CD4-positive, alpha-beta memory T cell (primary cell): ENCODE data around the gene PTPN1. TPM values are rescaled to one million over a fixed set of nuclear protein-coding genes. Genes with fewer than 3 reads are reported as not detected.

Experiments
- CTCF ChIA-PET: fragments of 350-600 bp; sonication (Branson Sonifier 250); formaldehyde crosslinking; loops from one replicate; lab custom pipeline; 2021; ENCODE audit warnings: inconsistent platforms; ENCODE audit not compliant: partially characterized antibody; lab: Charles Lee
- POLR2A ChIA-PET: fragments of 350-600 bp; sonication (Branson Sonifier 250); formaldehyde crosslinking; loops from one replicate; lab custom pipeline; 2021; ENCODE audit not compliant: partially characterized antibody; lab: Charles Lee
- DNase-seq, 5 donors: peaks; one replicate each; pipeline versions ENCODE4 v3.0.0 to v3.0.0-alpha.2; 2020 to 2022; ENCODE audit warnings: mixed read lengths in 1 of 5
- H3K27ac ChIP-seq: one replicate; pipeline ENCODE4 v1.7.0; 2013; ENCODE audit warnings: low read depth, low read length
- H3K27me3 ChIP-seq: 2 replicates; pipeline ENCODE4 v1.7.0; 2013; ENCODE audit warnings: mild to moderate bottlenecking, low read length, moderate library complexity; ENCODE audit not compliant: insufficient read depth
- H3K36me3 ChIP-seq: 2 replicates; pipeline ENCODE4 v1.7.0; 2013; ENCODE audit warnings: mild to moderate bottlenecking, low read length, moderate library complexity; ENCODE audit not compliant: insufficient read depth
- H3K4me1 ChIP-seq: 2 replicates; pipeline ENCODE4 v1.7.0; 2013; ENCODE audit warnings: mild to moderate bottlenecking, low read length, moderate library complexity; ENCODE audit not compliant: insufficient read depth
- H3K4me3 ChIP-seq, 2 donors: one replicate each; pipeline ENCODE4 v1.7.0; 2013; ENCODE audit warnings: low read length in 2 of 2, mild to moderate bottlenecking in 1 of 2
- H3K9me3 ChIP-seq, 2 donors: one replicate each; pipeline ENCODE4 v1.7.0; 2013; ENCODE audit warnings: low read length in 2 of 2, control low read depth in 1 of 2; ENCODE audit not compliant: control insufficient read depth in 1 of 2
- H3K27ac Mint-ChIP-seq, 7 donors: one replicate each; pipeline ENCODE4 v1.8.0; 2020 to 2021; ENCODE audit warnings: mixed read lengths in 7 of 7, mild to moderate bottlenecking in 6 of 7, inconsistent platforms in 3 of 7, moderate library complexity in 3 of 7
- H3K27me3 Mint-ChIP-seq, 2 donors: one replicate each; pipeline ENCODE4 v1.8.0; 2020 to 2021; ENCODE audit warnings: mixed read lengths in 2 of 2
- H3K36me3 Mint-ChIP-seq, 2 donors: one replicate each; pipeline ENCODE4 v1.8.0; 2020 to 2021; ENCODE audit warnings: mixed read lengths in 2 of 2, inconsistent platforms in 1 of 2, mild to moderate bottlenecking in 1 of 2
- H3K4me1 Mint-ChIP-seq, 4 donors: one replicate each; pipeline ENCODE4 v1.8.0; 2020 to 2021; ENCODE audit warnings: mixed read lengths in 4 of 4, mild to moderate bottlenecking in 1 of 4
- H3K4me3 Mint-ChIP-seq, 8 donors: one replicate each; pipeline ENCODE4 v1.8.0; 2020 to 2021; ENCODE audit warnings: mixed read lengths in 8 of 8, mild to moderate bottlenecking in 7 of 8, moderate library complexity in 6 of 8, inconsistent platforms in 3 of 8
- H3K9me3 Mint-ChIP-seq, 8 donors: one replicate each; pipeline ENCODE4 v1.8.0; 2020 to 2021; ENCODE audit warnings: mixed read lengths in 8 of 8, mild to moderate bottlenecking in 5 of 8, inconsistent platforms in 3 of 8, moderate library complexity in 1 of 8
- intact Hi-C: fragments of 100-400 bp; cut with micrococcal nuclease; formaldehyde crosslinking; loops from one replicate; pipeline ENCODE4 v1.15.1; 2023
- microRNA-seq: library from miRNA; unstranded; fragments of <30 nt; microRNA quantifications from one replicate; pipeline ENCODE4 v1.2.0, GENCODE V29; 2021; ENCODE audit warnings: borderline replicate concordance, borderline number of aligned reads, borderline microRNAs expressed, mixed read lengths
- polyA plus RNA-seq, 2 donors: library from polyadenylated mRNA; unstranded; fragments of 300-500 nt; fragmentation: Illumina TruSeq; gene quantifications; one replicate each; pipeline ENCODE4 v1.2.3, GENCODE V29; 2021
- total RNA-seq, 2 experiments: library from RNA; stranded (reverse); gene quantifications; one replicate each; pipeline ENCODE4 v1.2.3, GENCODE V29; 2021

Gene PTPN1
- total and polyA plus RNA-seq, 4 experiments from 2014 or later = 21.0 to 61.5 (median 50.3) TPM

- Mint-ChIP-seq H3K9me3 (no peaks in the 10 kb centered on the region), H3K27me3 (peaks cover 0 to 1% of the 10 kb centered on the region in 2 donors), H3K4me3 (no peak overlapping the region), H3K36me3 (no peaks in the 10 kb centered on the region), H3K4me1 (peaks cover 0 to 4% (median under 1%) of the 10 kb centered on the region in 4 donors), H3K27ac (no peak overlapping the region)
- intact Hi-C loops = no loop called here
- ChIA-PET CTCF (interaction anchor here (0.7 kb wide), 1 partner anchor 13 kb away, joined by 3 read pairs; no protein-coding TSS in a partner anchor), POLR2A (no interaction called here)
- Histone ChIP-seq H3K27ac (no peak overlapping the region), H3K4me1 (no peaks in the 10 kb centered on the region), H3K36me3 (no peaks in the 10 kb centered on the region), H3K4me3 (no peak overlapping the region), H3K27me3 (no peaks in the 10 kb centered on the region), H3K9me3 (no peaks in the 10 kb centered on the region)
- no peak for DNase-seq
Observed at GRCh38 chr20:50632236-50632635, 122.1 kb downstream of the PTPN1 start.

- CTCF ChIA-PET = no interaction called here
- H3K27me3 ChIP-seq = no peaks in the 10 kb centered on the region
Observed at GRCh38 chr20:50632701-50633100, 122.5 kb downstream of the PTPN1 start.

GRCh38 chr20:50633361-50633760, 123.2 kb downstream of the PTPN1 start:
- Mint-ChIP-seq H3K4me3 (no peak overlapping the region), H3K9me3 (no peaks in the 10 kb centered on the region), H3K27me3 (peaks cover 0 to 1% of the 10 kb centered on the region in 2 donors), H3K36me3 (no peaks in the 10 kb centered on the region), H3K27ac (no peak overlapping the region), H3K4me1 (peaks cover 0 to 4% (median under 1%) of the 10 kb centered on the region in 4 donors)
- intact Hi-C loops = no loop called here
- ChIA-PET CTCF (interaction anchor here (0.7 to 2.7 kb wide), 2 partner anchors 9 to 423 kb away, joined by 3 to 8 read pairs; no protein-coding TSS in a partner anchor), POLR2A (no interaction called here)
- no peaks in the 10 kb centered on the region for H3K27me3 ChIP-seq
- no peak for DNase-seq
- H3K36me3 ChIP-seq = no peaks in the 10 kb centered on the region
- no peaks in the 10 kb centered on the region for H3K9me3 ChIP-seq
- no peaks in the 10 kb centered on the region for H3K4me1 ChIP-seq
- no peak overlapping the region for H3K27ac ChIP-seq
- no peak overlapping the region for H3K4me3 ChIP-seq

More at GRCh38 chr20:50632701-50633100, 122.5 kb downstream of the PTPN1 start:
- Mint-ChIP-seq H3K36me3 (no peaks in the 10 kb centered on the region), H3K4me1 (peaks cover 0 to 4% (median under 1%) of the 10 kb centered on the region in 4 donors), H3K27me3 (peaks cover 0 to 1% of the 10 kb centered on the region in 2 donors), H3K4me3 (no peak overlapping the region), H3K27ac (no peak overlapping the region), H3K9me3 (no peaks in the 10 kb centered on the region)
- no peaks in the 10 kb centered on the region for H3K36me3 ChIP-seq
- no peaks in the 10 kb centered on the region for H3K9me3 ChIP-seq
- H3K4me1 ChIP-seq = no peaks in the 10 kb centered on the region
- POLR2A ChIA-PET = no interaction called here
- intact Hi-C loops = no loop called here
- H3K27ac ChIP-seq = no peak overlapping the region
- H3K4me3 ChIP-seq = no peak overlapping the region
- DNase-seq = no peak

GRCh38 chr20:50634191-50634590, 124.0 kb downstream of the PTPN1 start:
- no peaks in the 10 kb centered on the region for H3K9me3 Mint-ChIP-seq
- Histone ChIP-seq H3K9me3 (no peaks in the 10 kb centered on the region), H3K4me3 (no peak overlapping the region), H3K27me3 (no peaks in the 10 kb centered on the region), H3K36me3 (no peaks in the 10 kb centered on the region), H3K4me1 (no peaks in the 10 kb centered on the region), H3K27ac (no peak overlapping the region)
- ChIA-PET CTCF (interaction anchor here (0.5 to 2.7 kb wide), 2 partner anchors 10 to 1109 kb away, joined by 5 to 8 read pairs; no protein-coding TSS in a partner anchor), POLR2A (no interaction called here)
- peaks cover 0 to 4% (median under 1%) of the 10 kb centered on the region in 4 donors for H3K4me1 Mint-ChIP-seq
- H3K27ac Mint-ChIP-seq = no peak overlapping the region
- H3K4me3 Mint-ChIP-seq = no peak overlapping the region
- no peaks in the 10 kb centered on the region for H3K36me3 Mint-ChIP-seq
- DNase-seq = no peak
- intact Hi-C loops = no loop called here
- H3K27me3 Mint-ChIP-seq = peaks cover 0 to 1% of the 10 kb centered on the region in 2 donors

Small RNA genes lying within 50 kb of the gene (microRNA-seq; reads per million reads assigned to microRNA genes)
- gene MIR1302-5 = not detected
- gene MIR645 = not detected

Other genes starting within 250 kb of the PTPN1 start
- gene RIPOR3, start 181.2 kb downstream of the PTPN1 start, total RNA-seq = not detected
- gene RIPOR3, start 181.2 kb downstream of the PTPN1 start, polyA plus RNA-seq = 1 to 10 TPM in 1 of 2 donors, under 1 TPM in 1; 0.49 to 1.3 TPM
- gene PARD6B, start 221.2 kb downstream of the PTPN1 start, total RNA-seq = 10 to 100 TPM; 10.9 to 12.7 TPM
- under 1 TPM; 0.71 to 0.93 TPM for gene PARD6B, start 221.2 kb downstream of the PTPN1 start, polyA plus RNA-seq